Endodermal cell (in vitro differentiated cells): ENCODE data around the gene RNPEPL1. TPM values are rescaled to one million over a fixed set of nuclear protein-coding genes. Genes with fewer than 3 reads are reported as not detected.
A peak's percentile ranks its signal among the peaks of the same experiment; 100 is the strongest.

Source experiments
- DNase-seq: peaks from one replicate; pipeline ENCODE4 v3.0.0-alpha.2; 2017
- H3K27ac ChIP-seq: 2 replicates; pipeline ENCODE4 v1.5.1; 2013; ENCODE audit warnings: mild to moderate bottlenecking, low read depth, low read length, moderate library complexity
- H3K27me3 ChIP-seq: 2 replicates; pipeline ENCODE4 v1.6.1; 2013; ENCODE audit warnings: mild to moderate bottlenecking, low read length, moderate library complexity; ENCODE audit not compliant: insufficient read depth, control insufficient read depth, poor library complexity, severe bottlenecking
- H3K36me3 ChIP-seq: 2 replicates; pipeline ENCODE4 v1.7.0; 2013; ENCODE audit warnings: mild to moderate bottlenecking, low read length, moderate library complexity; ENCODE audit not compliant: control insufficient read depth, insufficient read depth
- H3K4me1 ChIP-seq: one replicate; pipeline ENCODE4 v1.7.0; 2013; ENCODE audit warnings: low read length; ENCODE audit not compliant: control insufficient read depth, insufficient read depth
- H3K4me3 ChIP-seq: 2 replicates; pipeline ENCODE4 v1.5.1; 2013; ENCODE audit warnings: mild to moderate bottlenecking, low read length, moderate library complexity
- H3K9ac ChIP-seq: 2 replicates; pipeline ENCODE4 v1.6.1; 2013; ENCODE audit warnings: mild to moderate bottlenecking, low read length, moderate library complexity; ENCODE audit not compliant: poor library complexity, severe bottlenecking; ENCODE audit errors: extremely low read depth
- H3K9me3 ChIP-seq: 2 replicates; pipeline ENCODE4 v1.6.1; 2013; ENCODE audit warnings: mild to moderate bottlenecking, low read length, moderate library complexity; ENCODE audit not compliant: control insufficient read depth
- H3K27ac Mint-ChIP-seq: 2 replicates; pipeline ENCODE4 v1.8.0; 2020; ENCODE audit warnings: mixed read lengths
- H3K27me3 Mint-ChIP-seq: 2 replicates; pipeline ENCODE4 v1.8.0; 2021; ENCODE audit warnings: mild to moderate bottlenecking, mixed read lengths; ENCODE audit not compliant: insufficient read depth
- H3K36me3 Mint-ChIP-seq: 2 replicates; pipeline ENCODE4 v1.8.0; 2020; ENCODE audit warnings: low read depth, mixed read lengths
- H3K4me1 Mint-ChIP-seq: 2 replicates; pipeline ENCODE4 v1.8.0; 2020; ENCODE audit warnings: mixed read lengths
- H3K4me3 Mint-ChIP-seq: 2 replicates; pipeline ENCODE4 v1.8.0; 2020; ENCODE audit warnings: mild to moderate bottlenecking, moderate library complexity, mixed read lengths
- H3K9me3 Mint-ChIP-seq: 2 replicates; pipeline ENCODE4 v1.8.0; 2020; ENCODE audit warnings: mild to moderate bottlenecking, mixed read lengths
- CTCF ChIP-seq: fragments of 200-600 bp; sonication (generic); conservative IDR thresholded peaks from 2 replicates; pipeline ENCODE4 v1.5.0; 2021; ENCODE audit warnings: antibody characterized with exemption, mild to moderate bottlenecking
- WGBS, 2 experiments: methylation state at CpG; one replicate each; pipeline versions ENCODE4 v1.1.5 to v1.1.7; 2013; ENCODE audit warnings: missing lambda C conversion rate in 2 of 2, mixed read lengths in 1 of 2; ENCODE audit not compliant: insufficient coverage in 1 of 2, insufficient read length in 1 of 2; 5-methylcytosine and 5-hydroxymethylcytosine counted together
- total RNA-seq, 2 donors: library from RNA; stranded (reverse); fragmentation: NEBNext Ultra II Directional in 1 of 2; extraction: Animal tissue kit (Norgen Biotek cat#: 25700) in 1 of 2; gene quantifications; 2 replicates in 1 of 2; 3 replicates in 1 of 2; pipeline ENCODE4 v1.2.1, GENCODE V29; 2021

RNPEPL1 gene
- total RNA-seq, 2 donors from 2014 or later = 38.4 to 52.4 TPM

- Histone ChIP-seq H3K27me3 (no peaks in the 10 kb centered on the region), H3K4me3 (peak overlapping the region; percentile 93), H3K4me1 (peaks cover 9% of the 10 kb centered on the region), H3K27ac (no peak overlapping the region), H3K36me3 (peaks cover 29% of the 10 kb centered on the region), H3K9ac (peak overlapping the region; percentile 30), H3K9me3 (no peaks in the 10 kb centered on the region)
- peaks cover 23% of the 10 kb centered on the region for H3K36me3 Mint-ChIP-seq
- peak overlapping the region; percentile 88 for H3K27ac Mint-ChIP-seq
- 4 to 11% methylated on average over 20 to 62 of the region's 62 CpGs for WGBS, 2 experiments
- no peak for TF ChIP-seq CTCF
- H3K9me3 Mint-ChIP-seq = no peaks in the 10 kb centered on the region
- H3K4me1 Mint-ChIP-seq = peaks cover 23% of the 10 kb centered on the region
- peak overlapping the region; percentile 93 for H3K4me3 Mint-ChIP-seq
- H3K27me3 Mint-ChIP-seq = no peaks in the 10 kb centered on the region
- DNase-seq = peak; percentile 78
Measured at GRCh38 chr2:240586919-240587800, 18.9 kb downstream of the RNPEPL1 start.

- H3K27ac Mint-ChIP-seq = no peak overlapping the region
- H3K9me3 Mint-ChIP-seq = no peaks in the 10 kb centered on the region
- no peaks in the 10 kb centered on the region for H3K27me3 Mint-ChIP-seq
- peak overlapping the region; percentile 93 for H3K4me3 Mint-ChIP-seq
- H3K4me1 Mint-ChIP-seq = peaks cover 23% of the 10 kb centered on the region
- DNase-seq = no peak
- Histone ChIP-seq H3K9ac (peak overlapping the region; percentile 30), H3K27ac (no peak overlapping the region), H3K27me3 (no peaks in the 10 kb centered on the region), H3K36me3 (peaks cover 27% of the 10 kb centered on the region), H3K9me3 (no peaks in the 10 kb centered on the region), H3K4me1 (peaks cover 9% of the 10 kb centered on the region), H3K4me3 (peak overlapping the region; percentile 93)
- TF ChIP-seq CTCF = no peak
- 91 to 94% methylated on average over 7 to 10 of the region's 10 CpGs for WGBS, 2 experiments
- H3K36me3 Mint-ChIP-seq = peaks cover 27% of the 10 kb centered on the region
Measured at GRCh38 chr2:240588006-240588655, 19.8 kb downstream of the RNPEPL1 start.

GRCh38 chr2:240588669-240589068, 20.4 kb downstream of the RNPEPL1 start:
- H3K4me1 ChIP-seq = peaks cover 9% of the 10 kb centered on the region
- no peaks in the 10 kb centered on the region for H3K9me3 Mint-ChIP-seq
- H3K27ac ChIP-seq = no peak overlapping the region
- H3K4me3 Mint-ChIP-seq = peak overlapping the region; percentile 93
- H3K4me3 ChIP-seq = no peak overlapping the region
- no peaks in the 10 kb centered on the region for H3K9me3 ChIP-seq
- H3K4me1 Mint-ChIP-seq = peaks cover 23% of the 10 kb centered on the region
- H3K9ac ChIP-seq = no peak overlapping the region
- WGBS, 2 experiments = 89 to 100% methylated on average over 2 to 4 of the region's 4 CpGs
- no peaks in the 10 kb centered on the region for H3K27me3 Mint-ChIP-seq
- peaks cover 22% of the 10 kb centered on the region for H3K36me3 ChIP-seq
- no peak overlapping the region for H3K27ac Mint-ChIP-seq
- TF ChIP-seq CTCF = no peak
- peaks cover 27% of the 10 kb centered on the region for H3K36me3 Mint-ChIP-seq
- DNase-seq = no peak
- H3K27me3 ChIP-seq = no peaks in the 10 kb centered on the region
